CD4-positive, alpha-beta T cell treated with Interferon gamma for 1 hour (primary cell): ENCODE measurements around the gene PTPRE.
"Not testable (repeated sequence)": the region's sequence is repeated elsewhere in the genome, so short reads cannot be mapped to it uniquely, and the experiment has no call there.

Experiments used
- DNase-seq: peaks from one replicate; pipeline ENCODE4 v3.0.0-alpha.2; 2020

PTPRE gene

GRCh38 chr10:127984945-127985344 lies 78.0 kb downstream of the PTPRE start:
- DNase-seq, result no peak

DNA sequence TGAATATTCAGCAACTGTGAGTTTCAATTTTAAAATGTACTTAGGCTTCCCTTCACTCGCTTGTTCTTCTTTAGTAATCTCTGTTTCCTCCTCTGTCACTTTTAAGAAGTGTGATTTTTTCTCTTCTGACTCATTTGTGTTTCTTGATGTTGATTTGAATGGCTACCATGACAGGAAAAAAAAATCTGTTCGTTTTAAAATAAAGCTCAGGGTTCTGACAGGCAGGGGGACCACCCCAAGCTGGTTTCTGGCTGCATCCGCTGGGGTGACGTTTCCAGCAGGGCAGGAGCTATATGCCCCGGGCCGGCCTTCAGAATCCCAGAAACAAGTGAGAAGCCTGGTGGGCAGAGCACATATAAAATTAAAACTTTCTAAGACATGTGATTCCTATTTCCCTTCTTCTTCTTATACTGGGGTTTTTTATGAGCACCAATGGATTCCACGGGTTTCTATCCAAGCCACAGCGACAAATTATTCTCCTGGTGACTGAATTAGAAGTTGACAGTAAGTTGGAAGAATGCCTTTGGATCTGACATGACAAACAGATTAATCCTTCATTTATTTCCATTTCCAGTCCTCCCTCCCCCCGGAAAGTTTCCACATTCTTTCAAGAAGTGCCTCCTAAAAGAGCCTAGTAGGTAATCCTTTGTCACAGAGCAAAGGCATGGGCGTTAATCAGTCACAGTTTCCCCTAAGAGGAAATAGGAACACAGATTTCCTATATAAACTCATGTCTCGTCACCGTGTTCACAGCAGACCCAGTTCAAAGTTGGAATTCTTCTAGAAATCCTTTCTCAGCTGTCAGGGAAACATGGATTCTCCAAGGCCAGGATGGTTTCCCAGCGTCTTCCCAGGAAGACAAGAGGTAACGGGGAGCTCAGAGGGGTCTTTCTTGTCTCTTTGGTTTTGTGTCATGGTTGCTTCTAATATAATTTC lies 79.9 kb downstream of the PTPRE start:
- DNase-seq, result no peak

- DNase-seq, result no peak
Observed at GRCh38 chr10:127987467-127988380, 80.8 kb downstream of the PTPRE start.

DNA sequence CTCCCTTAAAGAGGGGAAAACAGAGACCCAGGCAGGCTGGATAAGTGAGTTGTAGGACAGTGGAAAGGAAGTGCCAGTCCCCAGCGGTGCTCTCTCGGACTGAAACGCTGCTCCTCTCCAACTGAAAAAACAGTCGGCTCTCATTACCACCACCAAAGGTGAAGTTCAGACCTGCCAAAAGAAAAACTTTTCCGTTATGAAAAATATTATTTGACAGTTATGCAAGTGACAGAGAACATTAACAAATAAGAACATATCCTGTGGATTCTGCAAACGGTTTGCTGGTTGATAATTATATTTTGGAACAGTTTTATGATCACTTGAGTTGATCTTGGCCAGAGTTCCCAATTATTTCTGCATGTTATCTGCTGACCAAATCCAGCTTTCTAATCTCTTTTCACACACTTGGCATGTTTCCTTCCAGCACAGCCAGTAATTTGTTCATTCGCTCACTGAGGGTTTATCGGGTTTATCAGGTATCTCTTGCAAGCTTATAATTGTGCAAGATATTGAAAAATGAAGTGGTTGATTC lies 82.6 kb downstream of the PTPRE start:
- no peak for DNase-seq

- not testable (repeated sequence) for DNase-seq
Observed at GRCh38 chr10:127990132-127990788, 83.4 kb downstream of the PTPRE start.

- DNase-seq, result no peak
Observed at GRCh38 chr10:127990846-127991542, 84.1 kb downstream of the PTPRE start.

- no peak for DNase-seq
Observed at GRCh38 chr10:127991543-127992255, 84.8 kb downstream of the PTPRE start.

DNA sequence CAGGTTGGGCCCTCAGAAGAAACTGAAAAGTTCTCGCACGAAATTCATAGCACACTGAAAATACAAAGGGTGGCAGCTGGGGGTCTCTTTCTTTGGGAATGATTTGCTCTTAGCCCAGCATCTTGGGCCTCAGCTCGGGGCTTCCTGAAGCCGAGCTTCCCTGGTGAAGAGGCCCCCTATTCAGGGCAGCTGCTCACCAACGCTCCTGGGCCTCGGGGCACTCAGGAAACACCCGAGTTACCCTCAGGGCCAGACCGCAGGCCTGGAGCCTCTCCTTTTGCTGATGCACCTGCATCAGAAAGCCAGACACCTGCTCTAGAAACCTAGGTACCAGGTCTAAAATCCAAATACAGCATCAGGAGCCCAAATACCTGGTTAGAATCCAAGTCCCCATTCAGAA lies 85.5 kb downstream of the PTPRE start:
- no peak for DNase-seq

DNA sequence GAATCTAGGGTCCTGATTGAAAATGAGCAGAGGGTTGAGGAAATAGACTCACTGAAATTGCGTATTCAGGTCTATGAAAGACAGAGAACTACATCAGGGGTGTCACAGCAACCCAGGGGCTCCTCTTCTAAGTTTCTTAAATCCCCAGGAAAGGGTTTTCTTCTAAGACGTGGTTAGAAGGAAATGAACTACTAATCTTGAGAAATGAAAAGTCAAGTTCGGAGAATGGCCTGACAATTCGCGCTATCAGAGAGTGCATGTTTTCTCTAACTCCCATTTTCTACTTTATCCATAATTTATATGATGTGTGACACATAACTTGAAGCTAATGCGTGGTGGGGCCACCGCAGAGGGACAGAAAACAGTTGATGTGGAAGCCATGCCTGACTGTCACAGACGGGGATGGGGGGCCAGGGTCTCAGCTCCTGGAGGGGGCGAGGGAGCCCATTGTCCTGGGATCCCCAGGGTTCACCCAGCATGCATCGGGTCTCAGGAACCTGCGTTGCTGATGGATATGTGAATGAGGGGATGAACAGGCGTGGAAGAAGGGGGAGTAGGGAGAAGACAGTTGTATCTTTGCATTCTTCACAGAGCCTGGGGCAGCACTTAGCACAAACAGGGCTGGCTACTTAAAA lies 86.3 kb downstream of the PTPRE start:
- no peak for DNase-seq

- no peak for DNase-seq
Observed at GRCh38 chr10:127995939-127996338, 89.0 kb downstream of the PTPRE start.

- DNase-seq, result no peak
Observed at GRCh38 chr10:127996586-127996985, 89.7 kb downstream of the PTPRE start.

DNA sequence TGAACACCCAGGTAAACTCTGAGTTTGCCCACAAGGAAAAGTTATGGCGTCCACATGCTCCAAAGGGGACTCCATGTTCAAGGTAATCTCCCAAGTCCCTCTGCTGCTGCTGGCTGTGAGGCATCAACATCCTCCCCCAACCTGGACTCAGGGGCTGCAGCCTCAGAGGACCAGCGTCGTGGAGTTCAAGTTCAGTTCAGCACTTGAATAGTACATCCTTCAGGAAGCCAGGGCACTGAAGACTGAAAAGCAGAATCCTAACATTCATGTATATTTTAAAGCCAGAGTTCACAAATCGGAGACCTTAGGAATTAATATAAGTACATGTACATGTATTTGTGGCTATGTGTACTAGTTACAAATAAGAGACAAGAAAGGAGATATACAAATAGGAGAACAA lies 90.4 kb downstream of the PTPRE start:
- no peak for DNase-seq

GRCh38 chr10:127997937-127998336 lies 91.0 kb downstream of the PTPRE start:
- DNase-seq, result no peak

DNA sequence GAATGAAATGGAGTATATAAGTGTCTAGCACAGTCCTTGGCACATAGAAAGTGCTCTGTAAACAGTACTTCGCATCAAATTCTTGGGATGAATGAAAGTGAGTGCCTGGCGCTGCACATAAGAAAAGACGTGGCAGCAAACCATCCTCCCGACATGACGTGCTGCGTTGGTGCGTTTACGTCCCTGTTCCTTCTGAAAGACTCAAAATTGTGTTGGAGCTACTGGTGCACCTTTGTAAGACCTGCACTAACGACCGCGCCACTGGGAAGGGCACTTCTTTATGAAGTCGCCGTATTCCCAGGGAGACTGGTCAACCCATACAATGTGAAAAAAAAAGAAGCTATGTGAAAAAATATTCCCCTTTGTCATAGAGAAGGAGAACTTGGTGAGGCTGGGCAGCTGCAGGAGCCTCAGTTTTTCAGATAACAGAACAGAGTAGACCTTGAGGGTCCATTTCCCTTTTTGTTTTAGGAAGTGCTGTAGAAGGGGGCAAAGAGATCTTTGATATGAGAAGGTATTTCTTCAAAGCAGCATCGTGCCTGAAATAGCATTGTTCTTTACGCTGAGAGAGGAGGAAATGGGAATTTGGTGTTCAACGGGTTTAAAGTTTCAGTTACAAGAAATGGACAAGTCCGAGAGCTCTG lies 91.7 kb downstream of the PTPRE start:
- no peak for DNase-seq

GRCh38 chr10:127999297-128000129 lies 92.6 kb downstream of the PTPRE start:
- DNase-seq, result no peak

GRCh38 chr10:128000471-128001362 lies 93.8 kb downstream of the PTPRE start:
- DNase-seq, result no peak

DNA sequence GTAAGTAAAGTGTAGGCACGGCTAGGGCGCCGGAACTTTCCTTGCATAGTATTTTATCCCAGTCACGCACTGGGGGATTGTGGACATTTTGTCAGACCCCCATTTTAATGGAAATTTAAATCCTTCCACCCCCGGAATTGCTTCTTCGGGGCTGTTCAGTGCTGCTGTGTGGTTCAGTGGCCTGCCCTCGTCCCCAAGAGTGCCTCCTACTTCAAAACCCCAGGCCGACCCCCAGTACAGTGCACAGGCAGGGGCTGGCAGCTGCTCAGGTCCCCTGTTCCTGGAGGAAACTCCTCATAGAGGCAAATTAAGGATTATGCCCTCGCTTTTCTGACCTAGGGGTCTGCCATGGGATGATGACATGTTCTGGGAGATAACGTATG lies 94.5 kb downstream of the PTPRE start:
- no peak for DNase-seq

- no peak for DNase-seq
Observed at GRCh38 chr10:128001849-128002248, 94.9 kb downstream of the PTPRE start.

GRCh38 chr10:128003521-128003920 lies 96.6 kb downstream of the PTPRE start:
- no peak for DNase-seq
